BJ (cell line): ENCODE results near the gene PLD5. TPM values are rescaled to one million over a fixed set of nuclear protein-coding genes. Genes with fewer than 3 reads are reported as not detected.
"Not testable (repeated sequence)": the region's sequence is repeated elsewhere in the genome, so short reads cannot be mapped to it uniquely, and the experiment has no call there.

Source experiments
- CTCF ChIA-PET: fragments of 350-600 bp; formaldehyde crosslinking; extraction: SDS; loops from one replicate; lab custom pipeline; 2021; ENCODE audit warnings: antibody characterized with exemption, inconsistent platforms; lab: Yijun Ruan, JAX
- POLR2A ChIA-PET: fragments of 300-600 bp; sonication (Branson Sonifier 250); formaldehyde crosslinking; extraction: SDS; loops from one replicate; lab custom pipeline; 2021; ENCODE audit warnings: antibody characterized with exemption; lab: Charles Lee
- DNase-seq: peaks from one replicate; pipeline ENCODE4 v3.0.0-alpha.2; 2011; ENCODE audit warnings: low read depth
- H3K27me3 ChIP-seq: 2 replicates; pipeline ENCODE4 v1.6.0; 2011; ENCODE audit warnings: low read length; ENCODE audit not compliant: control insufficient read depth, insufficient read depth
- H3K36me3 ChIP-seq: 2 replicates; pipeline ENCODE4 v1.5.1; 2011; ENCODE audit warnings: low read length; ENCODE audit not compliant: control insufficient read depth, insufficient read depth
- H3K4me3 ChIP-seq: 2 replicates; pipeline ENCODE4 v1.5.1; 2011; ENCODE audit warnings: low read depth, mild to moderate bottlenecking, control low read depth, low read length
- polyA plus RNA-seq: library from polyadenylated mRNA; depleted of rRNA; stranded (reverse); fragments of >200 nt; gene quantifications from 2 replicates; pipeline ENCODE4 v1.2.3, GENCODE V29; 2011
- TF ChIP-seq, protein P1 (sequence below): IDR thresholded peaks from 2 replicates; pipeline ENCODE4 v1.5.1; 2011; ENCODE audit warnings: low read depth, mild to moderate bottlenecking, control low read depth, inconsistent platforms, low read length, moderate library complexity; ENCODE audit not compliant: insufficient read depth

Gene PLD5
- polyA plus RNA-seq, 1 experiment, result not detected

DNA sequence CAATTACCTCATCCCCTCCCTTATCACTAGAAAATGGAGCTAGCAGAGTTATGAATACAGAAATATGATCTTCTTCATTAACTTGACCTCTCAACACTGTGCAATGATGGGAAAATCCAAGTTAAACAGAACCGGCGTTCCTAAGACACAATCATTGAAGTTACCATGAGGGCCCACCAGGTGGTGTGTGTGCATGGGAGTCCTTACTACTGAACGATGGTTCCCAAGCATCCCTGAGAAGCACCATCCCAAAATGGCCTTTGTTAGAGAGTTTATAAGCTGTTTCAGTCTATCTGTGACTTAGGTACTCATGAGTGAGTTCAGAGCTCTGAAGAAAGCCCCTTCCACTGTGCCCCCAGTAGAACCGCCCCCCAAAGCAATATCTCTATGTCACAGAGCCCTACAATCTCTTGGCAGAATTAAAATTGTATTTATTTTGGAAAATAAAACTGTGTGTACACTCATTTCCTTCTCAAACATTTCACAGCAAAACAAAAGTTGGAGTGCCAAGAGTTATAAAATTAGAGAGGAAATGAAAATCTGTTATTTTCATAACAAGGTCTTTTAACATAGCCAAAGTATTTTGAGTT, 56.8 kb downstream of the PLD5 start:
- DNase-seq, result no peak

DNA sequence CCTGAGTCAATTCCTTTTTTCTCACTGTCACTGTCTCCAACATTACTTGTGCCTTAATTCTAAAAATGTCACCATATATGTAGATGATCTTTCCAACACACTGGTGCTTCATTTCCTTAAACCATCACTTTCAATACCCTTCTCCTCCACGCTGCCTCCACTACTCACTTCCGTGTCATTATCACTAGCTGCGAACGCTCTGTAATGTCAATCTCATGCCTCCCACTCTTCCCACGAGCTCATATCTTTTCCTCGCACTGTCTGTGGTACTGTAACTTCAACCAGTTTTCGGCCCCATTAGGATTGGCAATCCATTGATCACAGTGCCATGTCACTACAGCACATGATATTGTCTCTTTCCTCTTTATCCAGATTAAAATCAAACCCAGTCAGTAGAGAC, 61.6 kb downstream of the PLD5 start:
- TF ChIP-seq, protein P1, sequence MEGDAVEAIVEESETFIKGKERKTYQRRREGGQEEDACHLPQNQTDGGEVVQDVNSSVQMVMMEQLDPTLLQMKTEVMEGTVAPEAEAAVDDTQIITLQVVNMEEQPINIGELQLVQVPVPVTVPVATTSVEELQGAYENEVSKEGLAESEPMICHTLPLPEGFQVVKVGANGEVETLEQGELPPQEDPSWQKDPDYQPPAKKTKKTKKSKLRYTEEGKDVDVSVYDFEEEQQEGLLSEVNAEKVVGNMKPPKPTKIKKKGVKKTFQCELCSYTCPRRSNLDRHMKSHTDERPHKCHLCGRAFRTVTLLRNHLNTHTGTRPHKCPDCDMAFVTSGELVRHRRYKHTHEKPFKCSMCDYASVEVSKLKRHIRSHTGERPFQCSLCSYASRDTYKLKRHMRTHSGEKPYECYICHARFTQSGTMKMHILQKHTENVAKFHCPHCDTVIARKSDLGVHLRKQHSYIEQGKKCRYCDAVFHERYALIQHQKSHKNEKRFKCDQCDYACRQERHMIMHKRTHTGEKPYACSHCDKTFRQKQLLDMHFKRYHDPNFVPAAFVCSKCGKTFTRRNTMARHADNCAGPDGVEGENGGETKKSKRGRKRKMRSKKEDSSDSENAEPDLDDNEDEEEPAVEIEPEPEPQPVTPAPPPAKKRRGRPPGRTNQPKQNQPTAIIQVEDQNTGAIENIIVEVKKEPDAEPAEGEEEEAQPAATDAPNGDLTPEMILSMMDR, result no peak
- POLR2A ChIA-PET, result no interaction called here
- no peaks in the 10 kb centered on the region for H3K27me3 ChIP-seq
- no peak for DNase-seq
- CTCF ChIA-PET, result no interaction called here
- H3K36me3 ChIP-seq, result no peaks in the 10 kb centered on the region
- H3K4me3 ChIP-seq, result no peak overlapping the region

More for the DNA sequence above, 56.8 kb downstream of the PLD5 start:
- ChIA-PET POLR2A (no interaction called here), CTCF (interaction anchor here (1.0 to 1.1 kb wide), 3 partner anchors 10 to 858 kb away, joined by 3 to 4 read pairs (median 3); no protein-coding TSS in a partner anchor)
- TF ChIP-seq, protein P1, result peak; percentile 63
- H3K36me3 ChIP-seq, result no peaks in the 10 kb centered on the region
- H3K4me3 ChIP-seq, result no peak overlapping the region
- H3K27me3 ChIP-seq, result no peaks in the 10 kb centered on the region

DNA sequence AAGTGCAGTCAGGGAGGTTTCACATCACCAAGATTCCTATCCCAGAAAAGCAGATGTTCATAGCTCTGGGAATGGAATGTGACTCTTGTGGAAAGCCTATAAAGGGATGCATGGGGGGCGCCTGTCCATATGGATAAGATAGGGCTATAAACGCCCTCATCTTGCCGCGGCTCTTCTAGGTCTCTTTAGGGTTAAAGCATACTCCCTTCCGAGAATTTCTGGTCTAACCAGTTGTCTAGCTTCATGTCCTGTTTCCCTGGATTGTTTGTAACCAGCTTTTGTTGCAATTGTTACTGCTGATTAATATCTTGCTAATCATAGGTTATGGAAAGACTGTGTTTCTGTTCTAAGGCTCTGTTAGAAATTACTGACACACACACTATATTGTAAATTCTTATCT, 64.8 kb downstream of the PLD5 start:
- DNase-seq, CTCF ChIA-PET, POLR2A ChIA-PET, H3K27me3 ChIP-seq, H3K4me3 ChIP-seq, H3K36me3 ChIP-seq: not testable (repeated sequence)

DNA sequence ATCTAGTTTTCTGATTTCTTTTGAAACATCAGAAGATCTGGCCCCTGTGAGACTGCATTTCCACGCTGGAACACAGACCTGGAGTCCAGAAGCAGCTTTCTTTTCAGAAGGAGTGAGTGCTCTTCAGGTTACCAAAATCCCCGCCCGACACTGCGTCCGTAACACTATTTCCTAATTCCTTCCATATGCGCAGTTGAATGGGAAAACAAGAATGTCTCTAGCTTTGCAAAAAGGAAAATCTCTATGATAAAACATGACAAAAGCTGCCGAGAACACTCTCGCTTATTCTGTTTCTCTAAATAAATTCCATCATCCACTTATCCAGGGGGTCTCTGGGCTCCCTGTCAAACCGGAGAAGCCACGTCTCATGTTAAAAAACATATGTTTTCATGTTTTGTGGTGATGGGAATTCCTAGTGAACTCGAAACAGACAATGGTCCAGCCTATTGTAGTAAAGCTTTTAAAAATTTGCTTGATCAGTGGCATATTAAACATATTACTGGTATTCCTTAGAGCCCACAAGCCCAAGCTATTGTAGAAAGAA, 67.7 kb downstream of the PLD5 start:
- ChIA-PET POLR2A (no interaction called here), CTCF (no interaction called here)
- H3K27me3 ChIP-seq, result no peaks in the 10 kb centered on the region
- TF ChIP-seq, protein P1, result no peak
- no peak overlapping the region for H3K4me3 ChIP-seq
- H3K36me3 ChIP-seq, result no peaks in the 10 kb centered on the region
- no peak for DNase-seq

DNA sequence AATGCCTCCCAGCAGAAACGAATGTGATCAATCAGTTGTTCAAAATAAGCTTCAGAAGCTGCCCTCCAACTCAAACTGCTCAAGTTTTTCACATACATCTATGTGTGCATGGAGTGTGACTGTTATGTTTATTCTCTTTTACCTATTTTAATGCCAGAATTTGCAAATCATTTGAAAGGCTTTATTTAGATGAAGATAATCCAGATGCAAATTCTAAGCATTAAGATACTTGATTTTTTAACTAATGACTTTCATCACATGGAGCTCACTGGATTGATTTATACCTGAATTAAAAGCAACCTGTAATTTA, 69.5 kb downstream of the PLD5 start:
- CTCF ChIA-PET, result interaction anchor here (0.7 to 3.0 kb wide), 12 partner anchors 9 to 895 kb away, joined by 3 to 12 read pairs (median 4); no protein-coding TSS in a partner anchor
- Histone ChIP-seq H3K36me3 (no peaks in the 10 kb centered on the region), H3K4me3 (no peak overlapping the region), H3K27me3 (no peaks in the 10 kb centered on the region)
- TF ChIP-seq, protein P1, result no peak
- no peak for DNase-seq
- POLR2A ChIA-PET, result no interaction called here
